Activated T-cell treated with anti-CD3 and anti-CD28 coated beads for 48 hours (primary cell): ENCODE measurements around the gene SLIT3.
"Not testable (repeated sequence)": the region's sequence is repeated elsewhere in the genome, so short reads cannot be mapped to it uniquely, and the experiment has no call there.

Experiments used
- DNase-seq: peaks from one replicate; pipeline ENCODE4 v3.0.0-alpha.2; 2020; ENCODE audit warnings: low read depth

Gene SLIT3

GRCh38 chr5:169219351-169219750 lies 81.6 kb downstream of the SLIT3 start:
- no peak for DNase-seq

- DNase-seq, result no peak
Measured at GRCh38 chr5:169218861-169219260, 82.1 kb downstream of the SLIT3 start.

- DNase-seq, result no peak
Measured at GRCh38 chr5:169218176-169218575, 82.8 kb downstream of the SLIT3 start.

GRCh38 chr5:169216866-169217265 lies 84.1 kb downstream of the SLIT3 start:
- DNase-seq, result no peak

- no peak for DNase-seq
Measured at GRCh38 chr5:169213479-169213878, 87.5 kb downstream of the SLIT3 start.

- DNase-seq, result not testable (repeated sequence)
Measured at GRCh38 chr5:169211761-169212160, 89.2 kb downstream of the SLIT3 start.

GRCh38 chr5:169204788-169205400 lies 96.0 kb downstream of the SLIT3 start:
- no peak for DNase-seq

- no peak for DNase-seq
Measured at GRCh38 chr5:169202969-169203368, 98.0 kb downstream of the SLIT3 start.

- no peak for DNase-seq
Measured at GRCh38 chr5:169201597-169201996, 99.3 kb downstream of the SLIT3 start.

GRCh38 chr5:169200125-169200778 lies 100.7 kb downstream of the SLIT3 start:
- DNase-seq, result no peak

GRCh38 chr5:169197343-169197742 lies 103.6 kb downstream of the SLIT3 start:
- DNase-seq, result no peak

- no peak for DNase-seq
Measured at GRCh38 chr5:169196059-169196458, 104.9 kb downstream of the SLIT3 start.

- DNase-seq, result no peak
Measured at GRCh38 chr5:169195601-169196000, 105.3 kb downstream of the SLIT3 start.

GRCh38 chr5:169192536-169192935 lies 108.4 kb downstream of the SLIT3 start:
- DNase-seq, result no peak

GRCh38 chr5:169190849-169191248 lies 110.1 kb downstream of the SLIT3 start:
- no peak for DNase-seq

GRCh38 chr5:169185626-169186025 lies 115.3 kb downstream of the SLIT3 start:
- no peak for DNase-seq

GRCh38 chr5:169183576-169183975 lies 117.4 kb downstream of the SLIT3 start:
- DNase-seq, result no peak

GRCh38 chr5:169182797-169183196 lies 118.1 kb downstream of the SLIT3 start:
- DNase-seq, result no peak

- DNase-seq, result no peak
Measured at GRCh38 chr5:169181814-169182213, 119.1 kb downstream of the SLIT3 start.

- no peak for DNase-seq
Measured at GRCh38 chr5:169178754-169179153, 122.2 kb downstream of the SLIT3 start.

- DNase-seq, result no peak
Measured at GRCh38 chr5:169178274-169178673, 122.7 kb downstream of the SLIT3 start.

- no peak for DNase-seq
Measured at GRCh38 chr5:169176709-169177694, 123.9 kb downstream of the SLIT3 start.

- DNase-seq, result no peak
Measured at GRCh38 chr5:169175733-169176132, 125.2 kb downstream of the SLIT3 start.
